H1 (cell line): ENCODE results near the gene CPLANE2. TPM values are rescaled to one million over a fixed set of nuclear protein-coding genes. Genes with fewer than 3 reads are reported as not detected.

ENCODE experiments used
- CTCF ChIA-PET: fragments of 300-600 bp; sonication (Branson Sonifier 250); formaldehyde crosslinking; loops from one replicate; lab custom pipeline; 2021; ENCODE audit not compliant: partially characterized antibody; lab: Charles Lee
- POLR2A ChIA-PET: fragments of 300-600 bp; sonication (Branson Sonifier 250); formaldehyde crosslinking; loops from one replicate; lab custom pipeline; 2021; ENCODE audit warnings: inconsistent platforms; ENCODE audit not compliant: partially characterized antibody; lab: Charles Lee
- DNase-seq, 2 experiments: peaks; one replicate each; pipeline versions ENCODE4 v3.0.0 to v3.0.0-alpha.2; 2010 to 2022; ENCODE audit warnings: low spot score in 2 of 2, low read depth in 1 of 2, mixed read lengths in 1 of 2
- FAIRE-seq: peaks from 2 replicates; lab custom pipeline; 2011; peaks lifted over from hg19 to GRCh38; lab: Jason Lieb, UNC
- H2AFZ ChIP-seq: 2 replicates; pipeline ENCODE4 v1.8.1; 2012; ENCODE audit warnings: low read length, inconsistent platforms
- H2AK5ac ChIP-seq: 2 replicates; pipeline ENCODE4 v1.6.1; 2013; ENCODE audit warnings: low read depth, low read length
- H2BK120ac ChIP-seq: replicated peaks from 2 replicates; pipeline ENCODE3; 2013; ENCODE audit warnings: low read depth, low read length, inconsistent platforms
- H2BK12ac ChIP-seq: 2 replicates; pipeline ENCODE4 v1.6.1; 2013; ENCODE audit warnings: low read depth, low read length
- H2BK15ac ChIP-seq: 2 replicates; pipeline ENCODE4 v1.6.1; 2013; ENCODE audit warnings: low read length
- H2BK20ac ChIP-seq: 2 replicates; pipeline ENCODE4 v1.6.1; 2013; ENCODE audit warnings: low read length
- H2BK5ac ChIP-seq: 2 replicates; pipeline ENCODE4 v1.6.1; 2013; ENCODE audit warnings: low read depth, low read length
- H3K14ac ChIP-seq: 2 replicates; pipeline ENCODE4 v1.6.1; 2013; ENCODE audit warnings: inconsistent platforms; ENCODE audit not compliant: insufficient read length
- H3K18ac ChIP-seq: 2 replicates; pipeline ENCODE4 v1.6.1; 2013; ENCODE audit warnings: low read length; ENCODE audit errors: extremely low read depth
- H3K23ac ChIP-seq: 2 replicates; pipeline ENCODE4 v1.6.1; 2013; ENCODE audit warnings: inconsistent platforms; ENCODE audit not compliant: insufficient read length
- H3K23me2 ChIP-seq: 2 replicates; pipeline ENCODE4 v1.6.1; 2013; ENCODE audit warnings: low read depth, low read length
- H3K27ac ChIP-seq: 2 replicates; pipeline ENCODE4 v1.6.1; 2011; ENCODE audit warnings: low read depth, low read length, inconsistent platforms
- H3K27me3 ChIP-seq, 4 experiments: replicated peaks in 1 of 4; 1 replicate in 1 of 4; 2 replicates in 3 of 4; pipeline versions ENCODE4 v1.6.1 to v1.8.1; 2011 to 2013; ENCODE audit warnings: low read length in 3 of 4, mild to moderate bottlenecking in 3 of 4, inconsistent platforms in 2 of 4, mixed read lengths in 2 of 4, moderate library complexity in 1 of 4; ENCODE audit not compliant: control insufficient read depth in 3 of 4, insufficient read depth in 3 of 4; ENCODE audit errors: extremely low read depth in 1 of 4
- H3K36me3 ChIP-seq, 4 experiments: 2 replicates each; pipeline versions ENCODE4 v1.6.1 to v1.8.1; 2011 to 2013; ENCODE audit warnings: mild to moderate bottlenecking in 4 of 4, low read length in 3 of 4, moderate library complexity in 2 of 4, control low read depth in 1 of 4, inconsistent platforms in 1 of 4; ENCODE audit not compliant: insufficient read depth in 4 of 4, control insufficient read depth in 2 of 4
- H3K4ac ChIP-seq: replicated peaks from 2 replicates; pipeline ENCODE3; 2013; ENCODE audit warnings: low read length, low read depth, mixed read lengths, inconsistent platforms; ENCODE audit not compliant: insufficient read length
- H3K4me1 ChIP-seq, 4 experiments: replicated peaks in 1 of 4; 1 replicate in 1 of 4; 2 replicates in 3 of 4; pipeline versions ENCODE4 v1.6.1 to v1.8.1; 2011 to 2013; ENCODE audit warnings: low read length in 3 of 4, inconsistent platforms in 2 of 4, mixed read lengths in 1 of 4; ENCODE audit not compliant: insufficient read depth in 4 of 4, control insufficient read depth in 3 of 4
- H3K4me2 ChIP-seq, 2 experiments: 2 replicates each; pipeline versions ENCODE4 v1.6.1 to v1.8.1; 2011 to 2013; ENCODE audit warnings: low read depth in 2 of 2, low read length in 2 of 2, control low read depth in 1 of 2, inconsistent platforms in 1 of 2, mild to moderate bottlenecking in 1 of 2; ENCODE audit not compliant: insufficient read depth in 1 of 2
- H3K4me3 ChIP-seq, 4 experiments: fragments of 200-600, 300-600 bp in 1 of 4; sonication (generic), shearing (Covaris generic), sonication (Bioruptor Twin) in 1 of 4; 2 replicates each; pipeline versions ENCODE4 v1.5.1 to v1.8.1; 2011 to 2016; ENCODE audit warnings: low read length in 4 of 4, low read depth in 3 of 4, control low read depth in 2 of 4, inconsistent platforms in 2 of 4, mild to moderate bottlenecking in 2 of 4, mixed read lengths in 1 of 4, moderate library complexity in 1 of 4; ENCODE audit not compliant: insufficient read depth in 2 of 4; ENCODE audit errors: extremely low read depth in 1 of 4
- H3K56ac ChIP-seq: replicated peaks from 2 replicates; pipeline ENCODE3; 2013; ENCODE audit warnings: low read depth, mild to moderate bottlenecking, mixed read lengths, low read length, inconsistent platforms; ENCODE audit not compliant: insufficient read length
- H3K79me1 ChIP-seq: 2 replicates; pipeline ENCODE4 v1.6.1; 2013; ENCODE audit warnings: low read depth, low read length, control low read depth
- H3K79me2 ChIP-seq, 2 experiments: 2 replicates each; pipeline versions ENCODE4 v1.6.1 to v1.8.1; 2012 to 2013; ENCODE audit warnings: low read length in 2 of 2, mild to moderate bottlenecking in 2 of 2, inconsistent platforms in 1 of 2; ENCODE audit not compliant: insufficient read depth in 2 of 2, control insufficient read depth in 1 of 2
- H3K9ac ChIP-seq, 4 experiments: replicated peaks in 1 of 4; 1 replicate in 1 of 4; 2 replicates in 3 of 4; pipeline versions ENCODE4 v1.6.1 to v1.8.1; 2011 to 2013; ENCODE audit warnings: low read depth in 3 of 4, low read length in 3 of 4, control low read depth in 2 of 4, mild to moderate bottlenecking in 2 of 4, moderate library complexity in 2 of 4, inconsistent platforms in 1 of 4; ENCODE audit errors: extremely low read depth in 1 of 4
- H3K9me3 ChIP-seq, 2 experiments: 2 replicates each; pipeline versions ENCODE4 v1.6.1 to v1.8.1; 2012 to 2013; ENCODE audit warnings: mild to moderate bottlenecking in 2 of 2, moderate library complexity in 2 of 2, control low read depth in 1 of 2, inconsistent platforms in 1 of 2, low read depth in 1 of 2, low read length in 1 of 2, mixed read lengths in 1 of 2; ENCODE audit not compliant: insufficient read depth in 2 of 2
- H4K20me1 ChIP-seq, 2 experiments: replicated peaks in 1 of 2; 2 replicates each; pipeline versions ENCODE3 to v1.8.1; 2011 to 2013; ENCODE audit warnings: inconsistent platforms in 2 of 2, low read length in 2 of 2, mild to moderate bottlenecking in 1 of 2; ENCODE audit not compliant: insufficient read depth in 2 of 2, control insufficient read depth in 1 of 2
- H4K5ac ChIP-seq: 2 replicates; pipeline ENCODE4 v1.6.1; 2013; ENCODE audit warnings: low read length, low read depth, mixed read lengths, inconsistent platforms; ENCODE audit not compliant: insufficient read length
- H4K8ac ChIP-seq: 2 replicates; pipeline ENCODE4 v1.8.0; 2013; ENCODE audit warnings: mild to moderate bottlenecking, moderate library complexity, low read length, inconsistent platforms; ENCODE audit not compliant: insufficient read depth; ENCODE audit errors: extremely low read depth
- H4K91ac ChIP-seq: replicated peaks from 2 replicates; pipeline ENCODE3; 2013; ENCODE audit warnings: low read length, mixed read lengths, inconsistent platforms; ENCODE audit not compliant: insufficient read length
- KDM4A ChIP-seq: IDR thresholded peaks from one replicate; pipeline ENCODE4 v1.7.1; 2012; ENCODE audit warnings: low read depth, mild to moderate bottlenecking, moderate library complexity, low read length, inconsistent platforms; ENCODE audit not compliant: severe bottlenecking
- WGBS, 2 experiments: shearing (Covaris generic) in 1 of 2; methylation state at CpG; one replicate each; pipeline versions ENCODE4 v1.1.6 to v1.1.7; 2013 to 2015; ENCODE audit warnings: low lambda C conversion rate in 2 of 2, mixed read lengths in 2 of 2, inconsistent platforms in 1 of 2, low coverage in 1 of 2, missing lambda C conversion rate in 1 of 2; ENCODE audit not compliant: insufficient replicate concordance in 2 of 2, insufficient coverage in 1 of 2, insufficient read length in 1 of 2; ENCODE audit errors: extremely low coverage in 1 of 2, missing lambda C conversion rate in 1 of 2; 5-methylcytosine and 5-hydroxymethylcytosine counted together
- polyA plus RNA-seq, 7 experiments: library from polyadenylated mRNA; depleted of rRNA in 3 of 7; stranded (reverse) in 5 of 7; unstranded in 2 of 7; fragments of >200 nt in 5 of 7; fragments of 200-250 nt in 2 of 7; gene quantifications; 1 replicate in 5 of 7; 2 replicates in 1 of 7; 4 replicates in 1 of 7; pipeline versions ENCODE4 v1.2.1 to v1.2.3, GENCODE V29; 2011 to 2013; ENCODE audit warnings: missing spikeins in 2 of 7, mixed read lengths in 2 of 7
- total RNA-seq: library from RNA; stranded (reverse); fragmentation: NEBNext Ultra II Directional; extraction: Animal tissue kit (Norgen Biotek cat#: 25700); gene quantifications from 2 replicates; pipeline ENCODE4 v1.2.1, GENCODE V29; 2021

CPLANE2 gene
- total and polyA plus RNA-seq, 2 of the 8 experiments (the other 6 are each of a cell fraction or from before 2014, with no cell fraction given), result 2.3 to 2.5 TPM

DNA sequence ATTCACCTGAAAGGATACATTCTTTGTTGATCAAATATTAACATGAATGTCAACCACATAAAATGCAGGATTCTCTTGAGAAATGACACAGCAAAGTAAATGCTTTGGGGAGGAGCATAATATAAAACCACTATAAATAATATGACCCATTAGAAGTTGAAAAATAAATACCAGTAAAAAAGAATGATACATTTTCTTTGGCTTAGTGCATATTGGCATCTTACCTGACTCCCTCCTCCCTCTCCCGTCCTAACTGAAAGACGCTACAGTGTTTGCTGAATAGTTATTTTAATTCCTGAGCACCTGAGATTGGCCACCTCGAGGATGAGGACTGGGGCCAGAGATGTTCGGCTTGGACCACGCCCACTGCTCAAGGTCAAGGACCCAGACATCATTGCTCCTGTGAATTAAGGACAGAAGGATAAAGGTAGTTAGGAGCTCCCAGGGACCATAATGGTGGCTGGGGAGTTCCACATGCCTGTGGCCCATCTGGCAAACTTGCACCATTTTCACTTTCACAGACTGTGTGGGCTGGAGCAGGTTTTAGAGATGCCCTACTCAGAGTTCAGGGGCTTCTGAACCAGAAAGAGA is 16.4 kb upstream of the CPLANE2 start:
- 99% methylated on average over 5 of the region's 5 CpGs; no CpG with 5 or more reads in 1 of the 2 experiments for WGBS, 2 experiments
- no peak overlapping the region for H3K4ac ChIP-seq
- TF ChIP-seq KDM4A, result no peak

More for the DNA sequence above, 16.4 kb upstream of the CPLANE2 start:
- H3K9ac ChIP-seq, result no peak overlapping the region
- no peak overlapping the region for H4K8ac ChIP-seq
- no peak overlapping the region for H2BK20ac ChIP-seq
- H3K56ac ChIP-seq, result no peak overlapping the region
- no peak overlapping the region for H2BK120ac ChIP-seq
- H3K27ac ChIP-seq, result no peak overlapping the region
- no peaks in the 10 kb centered on the region for H3K79me2 ChIP-seq
- no peak overlapping the region for H2BK15ac ChIP-seq
- H2AFZ ChIP-seq, result no peak overlapping the region
- no peaks in the 10 kb centered on the region; a peak in 1 of 7 replicates for H3K4me1 ChIP-seq
- DNase-seq (no peak), FAIRE-seq (no peak)
- H2BK5ac ChIP-seq, result no peak overlapping the region
- ChIA-PET POLR2A (no interaction called here), CTCF (interaction anchor here (1.6 to 2.0 kb wide), 3 partner anchors 9 to 187 kb away, joined by 5 to 6 read pairs (median 5); partner anchors contain the start of gene NECAP2)
- H3K79me1 ChIP-seq, result no peaks in the 10 kb centered on the region
- H3K4me3 ChIP-seq, result no peak overlapping the region
- H3K4me2 ChIP-seq, result no peak overlapping the region
- no peaks in the 10 kb centered on the region for H3K9me3 ChIP-seq
- H3K23ac ChIP-seq, result no peak overlapping the region
- H3K23me2 ChIP-seq, result no peaks in the 10 kb centered on the region
- H2BK12ac ChIP-seq, result no peak overlapping the region
- H3K27me3 ChIP-seq, result no peaks in the 10 kb centered on the region
- no peak overlapping the region for H3K14ac ChIP-seq
- peaks cover 0 to 1% of the 10 kb centered on the region in 2 experiments for H4K20me1 ChIP-seq
- H4K5ac ChIP-seq, result no peak overlapping the region
- H2AK5ac ChIP-seq, result no peak overlapping the region
- H3K36me3 ChIP-seq, result peaks cover 2 to 18% (median 16%) of the 10 kb centered on the region in 4 experiments; a peak in 6 of 8 replicates
- H4K91ac ChIP-seq, result no peak overlapping the region
- no peak overlapping the region for H3K18ac ChIP-seq
